ENCODE results near the gene ASIC3.
A peak's percentile ranks its signal among the peaks of the same experiment; 100 is the strongest.

The ASIC3 gene

GRCh38 chr7:151071032-151071866 lies 22.9 kb downstream of the ASIC3 start:
- no peak for DNase-seq (ENCODE audit: low spot score)

- no peak for DNase-seq (ENCODE audit: low spot score)
These were observed 25.7 kb downstream of the ASIC3 start for GRCh38 chr7:151073990-151074389.

GRCh38 chr7:151074817-151075661 lies 26.7 kb downstream of the ASIC3 start:
- DNase-seq (ENCODE audit: low spot score) = no peak

GRCh38 chr7:151075662-151075971 lies 27.3 kb downstream of the ASIC3 start:
- DNase-seq (ENCODE audit: low spot score) = no peak

- DNase-seq (ENCODE audit: low spot score) = no peak
These were observed 27.7 kb downstream of the ASIC3 start for GRCh38 chr7:151075978-151076426.

GRCh38 chr7:151076863-151077704 lies 28.8 kb downstream of the ASIC3 start:
- peak; percentile 69 for DNase-seq (ENCODE audit: low spot score)

- DNase-seq (ENCODE audit: low spot score) = no peak
These were observed 29.4 kb downstream of the ASIC3 start for GRCh38 chr7:151077705-151078232.

- DNase-seq (ENCODE audit: low spot score) = no peak
These were observed 30.1 kb downstream of the ASIC3 start for GRCh38 chr7:151078233-151079040.

GRCh38 chr7:151079199-151079910 lies 31.0 kb downstream of the ASIC3 start:
- no peak for DNase-seq (ENCODE audit: low spot score)

- no peak for DNase-seq (ENCODE audit: low spot score)
These were observed 31.8 kb downstream of the ASIC3 start for GRCh38 chr7:151080067-151080521.

- peak; percentile 96 for DNase-seq (ENCODE audit: low spot score)
These were observed 32.3 kb downstream of the ASIC3 start, which contains the start of gene FASTK for GRCh38 chr7:151080522-151081169. Gene FASTK (minus strand): TSS chr7:151080809. CDS start chr7:151080766, 43 bp downstream.

GRCh38 chr7:151081170-151082101 lies 33.1 kb downstream of the ASIC3 start:
- DNase-seq (ENCODE audit: low spot score) = no peak

GRCh38 chr7:151082141-151083070 lies 34.1 kb downstream of the ASIC3 start:
- DNase-seq (ENCODE audit: low spot score) = no peak

- DNase-seq (ENCODE audit: low spot score) = peak; percentile 87
These were observed 34.9 kb downstream of the ASIC3 start, which contains the start of gene TMUB1 for GRCh38 chr7:151083071-151083823. Gene TMUB1 (minus strand): TSS chr7:151083493. CDS start chr7:151082563, 930 bp downstream.

GRCh38 chr7:151083824-151084160 lies 35.5 kb downstream of the ASIC3 start:
- DNase-seq (ENCODE audit: low spot score) = no peak

GRCh38 chr7:151085329-151085690 lies 37.0 kb downstream of the ASIC3 start:
- no peak for DNase-seq (ENCODE audit: low spot score)

Data from HuH-7.5 (cell line).